GM20431 (cell line): ENCODE results near the gene EFNB1.

Experiments
- in situ Hi-C: fragments of 300-500 bp; cut with MseI, MboI; formaldehyde crosslinking; loops from one replicate; pipeline ENCODE4 v1.15.0; 2020; ENCODE audit warnings: low sequenced_read_pairs; ENCODE audit not compliant: unreplicated experiment

Gene EFNB1

GRCh38 chrX:68872171-68872570 lies 43.4 kb downstream of the EFNB1 start:
- in situ Hi-C loops: no loop called here

DNA sequence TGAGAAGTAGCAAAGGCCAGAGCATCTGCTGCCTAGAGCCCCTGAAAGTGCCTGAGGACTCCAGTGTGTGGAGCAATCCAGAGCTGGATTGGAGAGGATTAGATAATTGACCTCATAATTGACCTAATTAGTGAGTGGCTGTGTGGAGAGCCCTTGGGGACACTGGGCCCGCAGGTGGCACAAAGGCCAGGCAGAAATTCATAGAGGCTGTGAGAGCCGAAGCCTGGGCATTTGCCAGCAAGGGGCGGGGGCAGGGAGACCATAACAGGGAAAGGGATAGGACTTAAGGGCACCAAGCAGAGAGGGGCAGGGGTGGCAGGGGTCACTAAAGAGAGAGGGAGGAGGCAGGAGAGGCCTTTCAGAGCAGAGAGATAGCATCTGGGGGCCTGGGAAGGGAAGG lies 45.3 kb downstream of the EFNB1 start:
- in situ Hi-C loops: no loop called here

GRCh38 chrX:68876731-68877130 lies 47.9 kb downstream of the EFNB1 start:
- in situ Hi-C loops: no loop called here

DNA sequence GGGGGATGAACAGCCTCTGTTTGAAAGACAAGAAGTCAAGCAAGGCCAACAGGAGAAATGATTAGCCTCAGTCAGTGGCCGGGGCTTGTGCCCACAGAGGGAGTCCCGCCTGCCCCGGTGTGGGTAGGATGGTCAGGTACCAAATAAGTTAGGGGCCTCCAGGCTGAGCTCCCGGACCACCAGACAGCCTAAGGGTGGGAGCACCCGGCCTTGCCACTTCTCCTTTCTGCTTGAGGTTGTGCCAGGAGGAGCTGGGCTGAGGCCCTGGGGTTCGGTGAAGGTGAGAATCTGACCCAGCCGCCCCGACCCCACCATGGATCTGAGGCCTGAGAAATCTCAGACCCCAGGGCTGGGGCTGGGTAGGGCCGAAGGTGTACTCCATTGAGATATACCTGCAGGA lies 48.8 kb downstream of the EFNB1 start:
- in situ Hi-C loops: no loop called here

GRCh38 chrX:68878977-68879645 lies 50.3 kb downstream of the EFNB1 start:
- in situ Hi-C loops: no loop called here

DNA sequence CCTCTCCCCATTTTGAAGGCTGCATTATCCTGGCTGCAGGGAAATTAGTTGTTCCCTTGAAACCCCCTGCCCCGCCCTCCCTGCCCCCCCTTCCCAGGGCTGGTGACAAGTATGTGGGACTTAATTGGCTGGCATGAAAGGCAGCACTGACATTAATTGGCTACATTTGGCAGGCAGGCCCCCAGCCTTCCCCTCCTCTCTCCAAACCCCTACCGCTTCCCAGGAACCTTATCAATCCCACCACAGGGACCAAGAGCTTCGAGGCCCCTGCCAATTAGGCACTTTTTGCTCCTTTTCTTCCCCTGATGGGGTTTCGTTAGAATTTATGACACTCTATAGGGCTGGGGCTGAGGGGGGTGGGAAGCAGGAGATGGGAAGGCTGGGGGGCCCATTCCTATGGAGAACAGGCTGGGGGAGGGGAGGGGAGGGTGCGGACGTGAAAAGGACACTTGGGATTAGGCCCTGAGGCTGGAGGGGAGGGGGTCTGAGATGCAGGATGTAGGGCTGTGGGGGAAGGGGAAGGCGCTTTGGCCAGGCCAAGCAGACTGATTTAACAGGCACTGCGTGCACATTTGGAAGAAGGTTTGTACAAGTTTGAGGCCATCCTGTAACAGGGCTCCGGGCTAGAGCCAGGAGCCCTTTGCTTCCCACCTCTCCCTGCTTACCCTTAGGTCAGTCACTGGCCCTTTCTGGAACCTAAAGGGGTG lies 52.2 kb downstream of the EFNB1 start:
- in situ Hi-C loops: no loop called here

GRCh38 chrX:68881911-68882310 lies 53.1 kb downstream of the EFNB1 start:
- in situ Hi-C loops: no loop called here

- in situ Hi-C loops: no loop called here
Measured at GRCh38 chrX:68883800-68884199, 55.0 kb downstream of the EFNB1 start.

- in situ Hi-C loops: no loop called here
Measured at GRCh38 chrX:68889249-68889648, 60.4 kb downstream of the EFNB1 start.
